HepG2 (cell line): ENCODE results near the gene TRPC3. TPM values are rescaled to one million over a fixed set of nuclear protein-coding genes. Genes with fewer than 3 reads are reported as not detected.
A peak's percentile ranks its signal among the peaks of the same experiment; 100 is the strongest.

Experiments
- DNMT3B ChIP-seq: conservative IDR thresholded peaks from 2 replicates; pipeline ENCODE4 v1.6.1; 2016; ENCODE audit warnings: missing biosample characterization, control low read depth
- FLYWCH1 ChIP-seq: sonication (generic); formaldehyde crosslinking; IDR thresholded peaks from 2 replicates; pipeline ENCODE4 v1.8.1; 2023; ENCODE audit warnings: mild to moderate bottlenecking, missing genetic modification reagents
- HDAC2 ChIP-seq: sonication (generic); formaldehyde crosslinking; IDR thresholded peaks from 2 replicates; pipeline ENCODE4 v1.4.0; 2020; ENCODE audit warnings: missing genetic modification reagents
- HHEX ChIP-seq: IDR thresholded peaks from 2 replicates; pipeline ENCODE4 v1.6.1; 2016; ENCODE audit warnings: control low read depth
- HNF4G ChIP-seq, 2 experiments: sonication (generic) in 1 of 2; formaldehyde crosslinking in 1 of 2; IDR thresholded peaks; 2 replicates each; pipeline versions ENCODE4 v1.4.0 to v1.6.1; 2011 to 2020; ENCODE audit warnings: borderline replicate concordance in 2 of 2, low read depth in 2 of 2, mild to moderate bottlenecking in 2 of 2, low read length in 1 of 2, missing genetic modification reagents in 1 of 2, moderate library complexity in 1 of 2
- MAFG ChIP-seq: sonication (generic); formaldehyde crosslinking; IDR thresholded peaks from 2 replicates; pipeline ENCODE4 v1.5.1; 2020; ENCODE audit warnings: mild to moderate bottlenecking, missing genetic modification reagents
- MEF2D ChIP-seq: sonication (generic); formaldehyde crosslinking; IDR thresholded peaks from 2 replicates; pipeline ENCODE4 v1.5.1; 2020; ENCODE audit warnings: mild to moderate bottlenecking, missing genetic modification reagents
- PCBP2 ChIP-seq: fragments of 200-400 bp; formaldehyde crosslinking; optimal IDR thresholded peaks from 2 replicates; pipeline ENCODE3; 2018; ENCODE audit warnings: low read length, low read depth; ENCODE audit not compliant: poor library complexity, severe bottlenecking
- PRDM4 ChIP-seq: sonication (generic); formaldehyde crosslinking; IDR thresholded peaks from 2 replicates; pipeline ENCODE4 v1.9.0; 2021; ENCODE audit warnings: missing genetic modification reagents, borderline replicate concordance
- REXO4 ChIP-seq: sonication (generic); formaldehyde crosslinking; IDR thresholded peaks from 2 replicates; pipeline ENCODE4 v1.8.0; 2022; ENCODE audit warnings: missing genetic modification reagents, mild to moderate bottlenecking, borderline replicate concordance
- ZNF3 ChIP-seq: IDR thresholded peaks from 2 replicates; pipeline ENCODE4 v1.7.0; 2017; ENCODE audit warnings: inconsistent platforms
- ZNF30 ChIP-seq: sonication (generic); formaldehyde crosslinking; IDR thresholded peaks from 2 replicates; pipeline ENCODE4 v1.5.0; 2020; ENCODE audit warnings: mild to moderate bottlenecking, missing genetic modification reagents
- ZNF629 ChIP-seq: sonication (generic); formaldehyde crosslinking; conservative IDR thresholded peaks from 2 replicates; pipeline ENCODE4 v1.5.0; 2020; ENCODE audit warnings: missing genetic modification reagents
- polyA plus RNA-seq, 8 experiments: library from polyadenylated mRNA; depleted of rRNA in 3 of 8; stranded (reverse) in 7 of 8; unstranded in 1 of 8; fragments of >200 nt; fragmentation: Illumina TruSeq in 4 of 8; extraction: Trizol in 4 of 8; gene quantifications; 2 replicates each; pipeline versions ENCODE4 v1.2.1 to v1.2.3, GENCODE V29; 2011 to 2016; ENCODE audit warnings: low read depth in 4 of 8, missing spikeins in 1 of 8, mixed read lengths in 1 of 8; ENCODE audit not compliant: insufficient read depth in 1 of 8
- total RNA-seq, 5 experiments: library from RNA; depleted of rRNA; stranded (reverse); fragments of >200 nt; fragmentation: Illumina TruSeq; extraction: Trizol; gene quantifications; 2 replicates each; pipeline ENCODE4 v1.2.3, GENCODE V29; 2016; ENCODE audit warnings: low read depth in 1 of 5
- TF ChIP-seq, protein P1 (sequence below): sonication (generic); formaldehyde crosslinking; IDR thresholded peaks from 2 replicates; pipeline ENCODE4 v1.4.0; 2020; ENCODE audit warnings: low read depth, missing genetic modification reagents
- TF ChIP-seq, protein P2 (sequence below): sonication (generic); formaldehyde crosslinking; IDR thresholded peaks from 2 replicates; pipeline ENCODE4 v1.4.0; 2020; ENCODE audit warnings: missing genetic modification reagents

TRPC3 gene
- total and polyA plus RNA-seq, 2 of the 13 experiments (the other 11 are each of a cell fraction or from before 2014, with no cell fraction given) = not detected

GRCh38 chr4:121869841-121870822 is 81.7 kb downstream of the TRPC3 start, which contains the start of gene BBS7 (continued):
- no peak for TF ChIP-seq HNF4G (IDR thresholded peaks at IDR 0.05; ENCODE audit: borderline replicate concordance, low read depth, low read length)
- TF ChIP-seq HNF4G (CRISPR knock-in tag; IDR thresholded peaks at IDR 0.05; ENCODE audit: borderline replicate concordance, low read depth) = no peak
- TF ChIP-seq HHEX (CRISPR knock-in tag) = no peak
- no peak for TF ChIP-seq ZNF30 (CRISPR knock-in tag)
- TF ChIP-seq PRDM4 (CRISPR knock-in tag) = peak; percentile 27; the same call in 1 of the 2 replicates
- no peak for TF ChIP-seq ZNF3 (CRISPR knock-in tag)
- TF ChIP-seq PCBP2 = no peak
- no peak for TF ChIP-seq REXO4 (CRISPR knock-in tag)
- TF ChIP-seq ZNF629 (CRISPR knock-in tag) = no peak
- TF ChIP-seq, protein P1, sequence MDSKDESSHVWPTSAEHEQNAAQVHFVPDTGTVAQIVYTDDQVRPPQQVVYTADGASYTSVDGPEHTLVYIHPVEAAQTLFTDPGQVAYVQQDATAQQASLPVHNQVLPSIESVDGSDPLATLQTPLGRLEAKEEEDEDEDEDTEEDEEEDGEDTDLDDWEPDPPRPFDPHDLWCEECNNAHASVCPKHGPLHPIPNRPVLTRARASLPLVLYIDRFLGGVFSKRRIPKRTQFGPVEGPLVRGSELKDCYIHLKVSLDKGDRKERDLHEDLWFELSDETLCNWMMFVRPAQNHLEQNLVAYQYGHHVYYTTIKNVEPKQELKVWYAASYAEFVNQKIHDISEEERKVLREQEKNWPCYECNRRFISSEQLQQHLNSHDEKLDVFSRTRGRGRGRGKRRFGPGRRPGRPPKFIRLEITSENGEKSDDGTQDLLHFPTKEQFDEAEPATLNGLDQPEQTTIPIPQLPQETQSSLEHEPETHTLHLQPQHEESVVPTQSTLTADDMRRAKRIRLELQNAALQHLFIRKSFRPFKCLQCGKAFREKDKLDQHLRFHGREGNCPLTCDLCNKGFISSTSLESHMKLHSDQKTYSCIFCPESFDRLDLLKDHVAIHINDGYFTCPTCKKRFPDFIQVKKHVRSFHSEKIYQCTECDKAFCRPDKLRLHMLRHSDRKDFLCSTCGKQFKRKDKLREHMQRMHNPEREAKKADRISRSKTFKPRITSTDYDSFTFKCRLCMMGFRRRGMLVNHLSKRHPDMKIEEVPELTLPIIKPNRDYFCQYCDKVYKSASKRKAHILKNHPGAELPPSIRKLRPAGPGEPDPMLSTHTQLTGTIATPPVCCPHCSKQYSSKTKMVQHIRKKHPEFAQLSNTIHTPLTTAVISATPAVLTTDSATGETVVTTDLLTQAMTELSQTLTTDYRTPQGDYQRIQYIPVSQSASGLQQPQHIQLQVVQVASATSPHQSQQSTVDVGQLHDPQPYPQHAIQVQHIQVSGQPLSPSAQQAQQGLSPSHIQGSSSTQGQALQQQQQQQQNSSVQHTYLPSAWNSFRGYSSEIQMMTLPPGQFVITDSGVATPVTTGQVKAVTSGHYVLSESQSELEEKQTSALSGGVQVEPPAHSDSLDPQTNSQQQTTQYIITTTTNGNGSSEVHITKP = no peak
- no peak for TF ChIP-seq MEF2D
- TF ChIP-seq HDAC2 (CRISPR knock-in tag) = peak; percentile 46; the same call in 1 of the 2 replicates
- no peak for TF ChIP-seq DNMT3B (CRISPR knock-in tag)
- TF ChIP-seq, protein P2, sequence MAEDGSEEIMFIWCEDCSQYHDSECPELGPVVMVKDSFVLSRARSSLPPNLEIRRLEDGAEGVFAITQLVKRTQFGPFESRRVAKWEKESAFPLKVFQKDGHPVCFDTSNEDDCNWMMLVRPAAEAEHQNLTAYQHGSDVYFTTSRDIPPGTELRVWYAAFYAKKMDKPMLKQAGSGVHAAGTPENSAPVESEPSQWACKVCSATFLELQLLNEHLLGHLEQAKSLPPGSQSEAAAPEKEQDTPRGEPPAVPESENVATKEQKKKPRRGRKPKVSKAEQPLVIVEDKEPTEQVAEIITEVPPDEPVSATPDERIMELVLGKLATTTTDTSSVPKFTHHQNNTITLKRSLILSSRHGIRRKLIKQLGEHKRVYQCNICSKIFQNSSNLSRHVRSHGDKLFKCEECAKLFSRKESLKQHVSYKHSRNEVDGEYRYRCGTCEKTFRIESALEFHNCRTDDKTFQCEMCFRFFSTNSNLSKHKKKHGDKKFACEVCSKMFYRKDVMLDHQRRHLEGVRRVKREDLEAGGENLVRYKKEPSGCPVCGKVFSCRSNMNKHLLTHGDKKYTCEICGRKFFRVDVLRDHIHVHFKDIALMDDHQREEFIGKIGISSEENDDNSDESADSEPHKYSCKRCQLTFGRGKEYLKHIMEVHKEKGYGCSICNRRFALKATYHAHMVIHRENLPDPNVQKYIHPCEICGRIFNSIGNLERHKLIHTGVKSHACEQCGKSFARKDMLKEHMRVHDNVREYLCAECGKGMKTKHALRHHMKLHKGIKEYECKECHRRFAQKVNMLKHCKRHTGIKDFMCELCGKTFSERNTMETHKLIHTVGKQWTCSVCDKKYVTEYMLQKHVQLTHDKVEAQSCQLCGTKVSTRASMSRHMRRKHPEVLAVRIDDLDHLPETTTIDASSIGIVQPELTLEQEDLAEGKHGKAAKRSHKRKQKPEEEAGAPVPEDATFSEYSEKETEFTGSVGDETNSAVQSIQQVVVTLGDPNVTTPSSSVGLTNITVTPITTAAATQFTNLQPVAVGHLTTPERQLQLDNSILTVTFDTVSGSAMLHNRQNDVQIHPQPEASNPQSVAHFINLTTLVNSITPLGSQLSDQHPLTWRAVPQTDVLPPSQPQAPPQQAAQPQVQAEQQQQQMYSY (CRISPR knock-in tag) = 0 out of 2 replicates have a peak, but pooled peaks have one; percentile 19
- no peak for TF ChIP-seq FLYWCH1
- TF ChIP-seq MAFG = no peak
